ENCODE measurements around the gene TNRC6B. TPM values are rescaled to one million over a fixed set of nuclear protein-coding genes. Genes with fewer than 3 reads are reported as not detected.
"Not testable (repeated sequence)": the region's sequence is repeated elsewhere in the genome, so short reads cannot be mapped to it uniquely, and the experiment has no call there.

The TNRC6B gene
- polyA plus RNA-seq, 5 donors = 9.9 to 14.2 (median 13.1) TPM

- DNase-seq = no peak
Measured at GRCh38 chr22:40210818-40211217, 33.1 kb downstream of the TNRC6B start.

DNA sequence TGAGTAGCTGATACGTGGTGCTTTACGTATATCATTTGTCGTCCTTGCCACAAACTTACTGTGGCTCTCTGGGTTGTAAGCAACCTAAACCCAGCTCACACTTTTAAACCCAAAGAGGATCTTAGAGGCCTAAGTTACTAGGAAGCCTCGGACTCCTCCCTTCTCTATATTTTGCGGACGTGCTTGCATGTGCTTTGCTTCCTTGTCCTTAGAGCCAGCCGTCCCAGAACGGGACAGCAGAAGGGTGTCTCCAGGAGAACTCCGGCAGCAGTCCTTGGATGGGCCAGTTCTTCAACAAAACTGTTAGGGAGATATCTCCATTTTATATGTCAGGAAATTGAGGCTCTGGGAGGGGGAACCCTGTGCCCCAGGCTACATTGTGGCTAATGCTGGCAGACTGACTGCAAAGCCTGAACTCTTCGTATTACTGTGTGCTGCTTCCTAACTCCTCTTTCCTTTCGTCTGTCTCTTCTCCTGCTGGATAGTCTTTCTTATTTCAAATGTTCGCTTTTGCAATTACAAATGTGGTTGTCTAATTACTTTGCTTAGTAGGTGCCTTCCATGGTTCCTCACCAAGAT is 33.8 kb downstream of the TNRC6B start:
- no peak for DNase-seq

DNA sequence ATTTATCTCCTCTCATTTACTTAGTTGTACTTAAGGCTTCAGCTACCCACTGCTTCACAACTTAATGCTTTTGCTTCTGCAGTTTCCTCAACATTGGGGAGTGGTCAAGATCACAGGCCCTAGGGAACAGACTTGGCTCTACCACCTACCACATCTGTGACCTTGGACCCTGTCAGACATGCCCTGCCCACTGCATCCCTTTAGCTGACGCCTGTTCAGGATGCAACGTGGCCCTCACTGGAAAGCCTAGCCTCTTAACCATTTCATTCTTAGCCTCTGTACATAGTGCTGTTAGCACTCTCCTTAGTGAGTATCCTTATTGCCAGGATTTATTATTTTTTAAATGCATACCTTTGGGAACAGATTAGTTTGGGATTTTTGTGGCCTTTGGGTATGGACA is 34.4 kb downstream of the TNRC6B start:
- DNase-seq = no peak

DNA sequence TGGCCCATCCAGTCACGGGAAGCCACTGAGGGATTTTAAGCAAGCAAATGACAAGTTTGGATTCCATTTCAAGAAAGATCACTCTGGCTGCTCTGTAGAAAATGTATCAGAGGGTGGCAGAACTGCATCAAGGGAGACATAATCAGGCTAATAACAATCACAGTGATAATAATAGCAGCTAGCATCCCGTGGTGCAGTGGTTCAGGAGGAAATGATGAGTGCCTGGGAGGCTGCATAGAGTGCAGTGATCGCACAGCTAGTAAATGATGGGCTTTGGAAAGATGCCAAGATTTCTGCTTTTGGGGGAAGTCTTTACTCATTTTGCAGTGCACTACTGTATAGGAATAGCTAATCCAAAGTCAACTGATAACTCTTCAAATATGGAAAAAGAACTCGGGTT is 35.8 kb downstream of the TNRC6B start:
- DNase-seq = no peak

- no peak for DNase-seq
Measured at GRCh38 chr22:40215266-40215665, 37.5 kb downstream of the TNRC6B start.

GRCh38 chr22:40216041-40216756 is 38.5 kb downstream of the TNRC6B start:
- no peak for DNase-seq

DNA sequence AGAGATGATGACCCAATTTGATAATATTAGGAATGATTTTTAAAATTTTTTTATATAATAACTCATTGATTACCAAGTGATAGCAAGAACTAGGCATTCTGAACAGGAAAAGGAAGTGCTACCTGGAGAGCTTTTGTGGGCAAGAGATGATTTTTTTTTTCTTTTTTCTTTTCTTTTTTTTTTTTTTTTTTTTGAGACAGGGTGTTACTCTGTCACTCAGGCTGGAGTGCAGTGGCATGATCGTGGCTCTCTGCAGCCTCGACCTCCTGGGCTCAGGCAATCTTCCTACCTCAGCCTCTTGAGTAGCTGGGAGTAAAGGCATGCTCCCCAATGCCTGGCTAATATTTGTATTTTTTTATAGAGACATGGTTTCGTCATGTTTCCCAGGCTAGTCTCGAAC is 40.4 kb downstream of the TNRC6B start:
- DNase-seq = no peak

GRCh38 chr22:40218723-40219294 is 41.1 kb downstream of the TNRC6B start:
- DNase-seq = no peak

DNA sequence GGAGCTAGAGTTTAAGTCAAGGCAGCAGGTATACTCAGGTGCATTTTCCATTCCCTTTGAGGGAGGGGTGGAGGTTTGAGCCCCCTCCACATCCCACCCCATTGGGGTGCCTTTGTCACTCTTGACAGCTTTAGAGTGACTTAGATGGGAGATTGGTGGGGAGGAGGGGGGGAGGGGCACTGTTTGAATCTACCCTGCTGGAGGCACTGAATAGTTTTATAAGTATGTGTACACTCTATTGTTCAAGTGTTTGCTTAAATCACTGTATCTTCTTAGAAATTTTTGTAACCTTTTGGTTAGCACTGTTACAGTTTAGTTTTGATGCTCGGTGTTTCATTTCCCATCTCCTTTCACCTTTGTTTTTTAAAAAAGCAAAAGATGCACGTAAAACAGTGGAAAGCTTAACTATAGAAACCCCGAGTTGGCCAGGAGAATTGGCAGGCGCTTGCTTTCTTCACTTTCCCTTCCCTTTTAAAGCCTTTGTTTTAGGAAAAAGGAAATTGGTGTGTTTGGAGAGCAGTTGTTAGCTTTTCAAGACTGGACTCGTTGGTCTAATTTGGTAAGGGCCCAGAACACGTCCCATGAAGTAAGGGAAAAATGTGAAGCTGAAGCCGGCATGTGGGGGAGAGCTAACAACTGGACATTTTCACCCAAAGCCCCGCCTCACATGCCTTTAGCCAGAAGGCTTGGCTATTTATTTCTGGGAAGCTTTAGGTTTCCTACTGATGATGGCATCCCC is 42.8 kb downstream of the TNRC6B start:
- DNase-seq = peak in 1 of 2 donors; percentile 24

GRCh38 chr22:40221055-40221414 is 43.3 kb downstream of the TNRC6B start:
- no peak for DNase-seq

GRCh38 chr22:40222979-40223378 is 45.3 kb downstream of the TNRC6B start:
- not testable (repeated sequence) for DNase-seq

DNA sequence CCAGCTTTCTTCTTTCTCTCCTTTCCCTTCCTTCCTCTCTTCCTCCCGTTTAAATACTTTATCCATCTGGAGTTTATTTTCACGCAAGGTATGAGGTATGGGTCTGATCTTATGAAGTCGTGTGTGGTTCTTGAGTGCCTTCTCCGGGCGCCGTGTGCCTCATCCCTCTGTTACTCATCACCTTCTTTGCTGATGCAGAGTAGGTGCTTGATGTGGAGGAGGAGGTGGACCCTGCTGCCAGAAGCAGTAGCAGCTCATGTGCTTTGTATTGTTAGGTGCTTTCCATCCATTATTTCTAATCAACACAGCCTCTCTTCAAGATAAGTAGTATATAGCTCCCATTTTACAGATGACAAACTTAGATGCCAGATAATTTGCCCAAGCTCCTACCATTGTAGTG is 47.0 kb downstream of the TNRC6B start:
- no peak for DNase-seq

DNA sequence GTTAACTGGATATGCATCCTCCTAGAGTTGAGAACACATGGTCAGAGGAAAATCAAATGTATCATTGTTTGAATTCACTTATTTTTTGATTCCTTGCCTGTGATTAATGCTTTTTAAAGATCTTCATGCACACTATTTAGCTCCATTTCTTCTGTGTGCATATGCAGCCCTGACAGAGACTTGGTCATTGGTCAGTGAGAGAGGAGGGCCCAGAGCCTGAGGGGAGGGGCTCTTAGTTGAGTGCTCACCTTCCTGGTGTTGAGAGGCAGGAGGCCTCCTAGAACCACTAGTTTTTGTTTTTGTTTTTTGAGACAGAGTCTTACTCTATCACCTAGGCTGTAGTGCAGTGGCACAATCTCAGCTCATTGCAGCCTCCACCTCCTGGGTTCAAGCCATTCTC is 48.9 kb downstream of the TNRC6B start:
- DNase-seq = no peak

DNA sequence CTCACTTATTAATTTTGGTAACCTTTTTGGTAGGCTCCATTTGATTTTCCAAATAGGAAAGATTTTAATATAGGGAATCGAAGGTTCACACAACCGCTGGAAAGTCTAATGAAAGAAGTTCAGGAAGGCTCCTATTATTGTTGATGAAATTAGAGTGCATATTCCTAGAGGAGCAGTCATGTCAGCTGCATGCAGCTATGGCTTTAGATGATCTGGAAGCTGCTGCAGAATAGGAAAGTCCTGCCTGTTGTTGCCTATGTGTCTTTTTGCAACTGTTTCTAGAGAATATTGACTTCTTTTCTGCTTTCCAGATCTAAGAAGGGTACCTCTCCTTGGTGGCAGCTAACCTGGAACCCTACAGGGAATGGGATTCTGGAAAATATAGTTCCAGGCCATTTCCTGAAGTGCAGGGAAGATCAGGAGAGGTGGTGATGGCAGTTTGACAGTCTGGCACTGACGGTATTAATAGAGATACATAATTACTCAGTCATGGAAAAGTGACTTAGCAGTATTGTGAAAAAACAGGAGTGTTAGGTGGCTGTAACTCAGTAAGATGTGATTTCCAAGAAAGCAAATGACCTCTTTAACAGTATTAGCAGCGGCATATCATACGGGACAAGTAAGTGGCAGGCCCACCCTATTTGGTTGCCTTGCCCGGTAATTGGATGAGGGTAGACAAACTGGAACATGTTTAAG is 54.0 kb downstream of the TNRC6B start:
- DNase-seq = no peak

GRCh38 chr22:40232624-40233023 is 54.9 kb downstream of the TNRC6B start:
- DNase-seq = no peak

DNA sequence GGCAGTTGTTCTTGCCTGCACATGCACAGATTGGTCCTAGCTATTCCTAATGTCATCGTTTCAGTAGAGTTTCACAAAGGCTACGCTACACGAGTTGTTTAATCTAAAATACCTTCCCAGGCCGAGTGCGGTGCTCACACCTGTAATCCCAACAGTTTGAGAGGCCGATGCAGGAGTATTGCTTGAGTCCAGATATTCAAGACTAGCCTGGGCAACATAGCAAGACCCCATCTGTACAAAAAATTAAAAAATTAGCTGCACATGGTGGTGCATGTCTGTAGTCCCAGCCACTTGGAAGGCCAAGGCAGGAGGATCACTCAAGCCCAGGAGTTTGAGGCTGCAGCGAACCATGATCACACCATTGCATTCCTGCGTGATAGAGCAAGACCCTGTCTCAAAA is 56.2 kb downstream of the TNRC6B start:
- no peak for DNase-seq

- DNase-seq = no peak
Measured at GRCh38 chr22:40234658-40235057, 56.9 kb downstream of the TNRC6B start.

DNA sequence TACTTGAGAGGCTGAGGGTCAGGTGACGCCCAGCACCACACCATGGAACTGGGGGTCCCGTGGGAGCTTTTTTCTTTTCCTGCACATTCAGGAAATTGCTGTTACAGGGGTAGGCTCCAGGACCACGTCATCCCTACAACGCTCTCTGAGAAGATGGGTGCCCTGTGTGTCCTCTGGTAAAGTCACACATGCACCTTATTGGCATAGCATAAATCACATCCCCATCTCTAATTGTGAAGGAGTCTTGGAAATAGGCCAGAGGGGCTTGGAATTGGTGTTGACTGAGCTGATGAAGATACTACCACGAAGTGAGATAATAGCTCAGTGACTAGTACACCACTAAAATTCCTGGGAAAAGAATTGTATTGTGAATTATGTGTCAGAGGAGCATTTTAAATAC is 57.6 kb downstream of the TNRC6B start:
- no peak for DNase-seq

DNA sequence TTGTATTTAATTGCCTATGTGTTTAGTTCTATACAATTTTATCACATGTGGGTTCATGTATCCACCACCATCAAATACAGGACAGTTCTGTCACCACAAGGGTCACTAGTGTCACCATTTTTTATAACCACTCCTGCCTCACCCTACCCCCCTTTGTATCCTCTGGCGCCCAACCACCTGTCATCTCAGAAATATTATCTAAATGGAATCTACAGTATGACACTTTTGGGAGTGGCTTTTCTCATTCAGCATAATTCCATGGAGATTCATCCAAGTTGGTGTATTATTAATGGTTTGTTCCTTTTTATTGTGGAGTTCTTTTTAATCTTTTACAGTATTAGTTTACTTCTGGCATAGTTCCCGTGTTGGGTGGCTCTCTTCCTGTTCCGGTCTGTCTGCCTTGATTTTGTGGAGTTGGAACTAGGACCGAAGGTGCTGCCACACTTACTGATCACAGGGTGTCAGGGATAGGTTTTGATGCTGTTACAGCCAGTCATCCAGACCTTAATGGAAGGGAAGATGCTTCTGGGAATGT is 58.5 kb downstream of the TNRC6B start:
- no peak for DNase-seq

- DNase-seq = no peak
Measured at GRCh38 chr22:40237241-40237640, 59.5 kb downstream of the TNRC6B start.

- DNase-seq = no peak
Measured at GRCh38 chr22:40237788-40238424, 60.2 kb downstream of the TNRC6B start.
